HG02885 (cell line): ENCODE data around the gene KRTAP10-1.
"Not testable (repeated sequence)": the region's sequence is repeated elsewhere in the genome, so short reads cannot be mapped to it uniquely, and the experiment has no call there.

Experiments
- ATAC-seq: cut with Tn5 transposase; IDR thresholded peaks from one replicate; pipeline ENCODE4 v1.9.1; 2021; ENCODE audit warnings: mild to moderate bottlenecking; ENCODE audit not compliant: unreplicated experiment, poor library complexity

The KRTAP10-1 gene

DNA sequence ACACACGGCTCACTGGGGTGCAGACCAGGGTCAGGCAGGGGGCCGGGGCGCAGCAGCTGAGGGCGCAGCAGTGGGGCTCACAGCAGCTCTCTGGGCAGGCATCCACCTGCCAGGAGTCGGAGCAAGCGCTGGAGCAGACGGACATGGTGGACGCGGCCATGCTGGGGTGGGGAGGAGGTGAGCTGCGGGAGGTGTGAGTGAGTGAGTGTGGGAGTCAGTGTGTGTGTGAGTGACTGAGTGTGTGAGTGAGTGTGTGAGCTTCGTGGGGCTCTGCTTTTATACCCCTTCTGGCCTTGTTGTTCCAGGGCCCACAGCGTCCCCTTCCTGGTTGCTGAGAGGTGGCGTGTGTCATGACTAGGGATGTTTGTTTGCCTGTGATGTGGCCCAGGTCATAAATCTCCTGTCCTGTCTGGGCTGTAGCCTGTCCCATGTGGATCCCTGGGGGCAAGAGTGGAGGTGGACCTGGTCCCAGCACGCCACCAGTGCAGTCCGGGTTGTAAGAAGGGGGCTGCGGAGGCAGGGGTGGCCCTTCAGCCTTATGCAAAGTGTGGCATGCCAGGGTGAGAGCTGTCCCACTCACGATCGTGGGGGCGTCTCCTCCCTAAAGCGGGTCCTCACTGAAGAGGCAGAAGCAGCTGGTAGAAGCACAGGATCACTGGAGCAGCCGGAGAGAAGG, at the start of gene KRTAP10-1:
Gene KRTAP10-1, minus strand, starts transcription at position 205 of the 676 bp plus-strand sequence. Its CDS starts 45 bp downstream, at position 160.
- no peak for ATAC-seq

DNA sequence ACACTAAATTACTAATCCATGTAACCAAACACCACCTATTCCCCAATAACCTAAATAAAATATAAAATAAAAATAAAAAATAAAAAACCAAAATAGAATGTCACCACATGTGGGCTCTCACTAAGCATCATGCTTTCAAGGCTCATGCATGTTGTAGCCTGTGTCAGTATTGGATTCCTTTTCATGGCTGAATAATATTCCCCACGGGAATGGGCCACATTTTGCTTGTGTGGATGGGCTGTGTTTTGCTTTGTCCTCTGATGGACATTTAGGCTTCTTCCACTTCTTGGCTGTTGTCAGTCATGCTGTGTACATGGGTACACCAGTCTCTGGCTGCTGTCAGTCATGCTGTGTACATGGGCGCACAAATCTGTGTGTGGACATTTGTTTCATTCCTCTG, 49.1 kb upstream of the KRTAP10-1 start:
- no peak for ATAC-seq

GRCh38 chr21:44585892-44586291, 45.9 kb upstream of the KRTAP10-1 start:
- no peak for ATAC-seq

- no peak for ATAC-seq
These were observed 43.8 kb upstream of the KRTAP10-1 start for GRCh38 chr21:44583800-44584147.

- no peak for ATAC-seq
These were observed 43.2 kb upstream of the KRTAP10-1 start for GRCh38 chr21:44583089-44583799.

DNA sequence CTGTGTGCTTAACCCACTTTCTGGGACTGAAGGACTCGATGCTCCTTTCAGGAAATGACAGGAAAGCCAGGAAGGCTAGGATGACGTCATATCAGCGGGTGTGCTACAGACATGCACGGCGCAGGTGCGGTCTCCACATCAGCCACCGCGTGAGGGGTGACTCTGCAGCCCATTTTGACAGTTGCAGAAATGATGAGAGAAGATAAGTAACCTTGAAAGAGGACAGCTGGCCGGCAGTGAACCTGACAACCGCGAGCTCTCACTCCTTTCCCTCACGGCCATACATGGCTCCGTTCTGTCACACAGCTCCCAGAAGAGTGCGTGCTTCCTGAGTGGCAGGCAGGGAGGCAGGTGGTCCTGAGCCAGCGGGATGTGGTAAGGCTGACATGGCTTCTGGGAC, 42.1 kb upstream of the KRTAP10-1 start:
- no peak for ATAC-seq

DNA sequence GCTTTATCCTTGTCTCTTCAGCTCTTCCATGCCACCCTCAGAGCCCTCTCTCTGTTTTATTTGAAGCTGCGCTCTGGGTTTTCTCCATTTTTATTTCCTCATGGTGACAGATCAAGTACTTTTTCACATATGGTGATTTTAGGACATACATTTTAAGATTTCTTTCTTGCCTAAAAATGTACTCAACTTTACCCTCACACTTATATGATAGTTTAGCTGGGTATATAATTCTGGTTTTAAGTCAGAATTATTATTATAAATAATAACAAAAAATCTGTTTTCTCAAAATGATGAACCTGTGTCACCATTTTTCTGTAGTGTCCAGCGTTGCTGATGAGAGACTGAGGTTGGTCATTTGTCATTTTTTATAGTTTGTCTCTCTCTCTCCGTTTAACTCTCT, 41.2 kb upstream of the KRTAP10-1 start:
- no peak for ATAC-seq

GRCh38 chr21:44580231-44580821, 40.3 kb upstream of the KRTAP10-1 start, which contains the start of gene KRTAP10-5:
TSS of gene KRTAP10-5 (minus strand) at chr21:44580604. CDS start at chr21:44580578, 26 bp downstream.
- ATAC-seq, result not testable (repeated sequence)

DNA sequence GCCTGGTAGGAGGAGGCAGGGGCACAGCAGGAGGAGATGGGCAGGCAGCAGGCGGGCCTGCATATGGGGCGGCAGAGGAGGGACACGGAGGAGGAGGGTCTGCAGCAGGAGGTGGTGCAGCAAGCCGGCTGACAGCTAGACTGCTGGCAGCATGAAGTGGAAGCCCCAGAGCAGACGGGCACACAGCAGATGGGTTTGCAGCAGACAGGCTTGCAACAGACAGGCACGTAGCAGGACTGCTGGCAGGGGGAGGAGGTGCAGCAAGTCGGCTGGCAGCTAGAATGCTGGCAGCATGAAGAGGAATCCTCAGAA, 39.8 kb upstream of the KRTAP10-1 start:
- ATAC-seq, result no peak

DNA sequence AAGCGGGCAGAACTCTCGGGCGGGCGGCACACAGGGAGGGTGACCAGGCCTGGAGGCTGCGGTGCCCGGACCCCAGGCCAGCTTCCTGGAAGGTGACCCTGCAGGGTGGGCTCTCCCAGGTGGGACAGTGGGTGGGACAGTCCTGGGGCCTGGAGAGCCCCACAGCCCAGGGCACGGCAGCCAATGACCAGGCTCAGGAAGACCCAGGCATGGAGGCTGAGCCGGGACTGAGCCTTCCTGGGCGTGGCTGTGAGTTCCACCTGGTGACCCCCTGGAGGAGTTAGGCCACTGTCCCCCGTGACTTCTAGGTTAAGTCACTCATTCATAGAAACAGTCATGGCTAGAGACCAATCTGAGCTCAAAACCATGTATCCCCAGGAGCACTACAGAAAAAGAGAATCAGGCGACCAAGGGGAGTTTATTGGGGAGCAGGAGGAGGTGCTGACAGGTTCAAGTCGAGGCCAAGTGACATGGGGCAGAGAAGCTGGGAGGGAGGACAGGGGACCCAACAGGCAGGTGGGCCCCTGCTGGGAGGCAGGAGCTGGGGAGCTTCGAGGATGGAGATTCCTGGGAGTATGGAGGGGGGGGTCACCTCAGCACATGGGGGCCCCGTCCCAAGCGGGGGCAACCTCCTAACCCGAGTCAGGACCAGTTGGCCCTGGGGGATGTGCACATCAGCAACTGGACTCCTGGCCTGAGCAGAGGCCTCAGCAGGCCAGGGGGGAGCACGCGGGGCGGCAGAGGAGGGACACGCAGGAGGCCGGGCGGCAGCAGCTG, 39.2 kb upstream of the KRTAP10-1 start:
- no peak for ATAC-seq

- ATAC-seq, result no peak
These were observed 38.5 kb upstream of the KRTAP10-1 start for GRCh38 chr21:44578371-44579055.

GRCh38 chr21:44576025-44576420, 36.0 kb upstream of the KRTAP10-1 start:
- no peak for ATAC-seq

DNA sequence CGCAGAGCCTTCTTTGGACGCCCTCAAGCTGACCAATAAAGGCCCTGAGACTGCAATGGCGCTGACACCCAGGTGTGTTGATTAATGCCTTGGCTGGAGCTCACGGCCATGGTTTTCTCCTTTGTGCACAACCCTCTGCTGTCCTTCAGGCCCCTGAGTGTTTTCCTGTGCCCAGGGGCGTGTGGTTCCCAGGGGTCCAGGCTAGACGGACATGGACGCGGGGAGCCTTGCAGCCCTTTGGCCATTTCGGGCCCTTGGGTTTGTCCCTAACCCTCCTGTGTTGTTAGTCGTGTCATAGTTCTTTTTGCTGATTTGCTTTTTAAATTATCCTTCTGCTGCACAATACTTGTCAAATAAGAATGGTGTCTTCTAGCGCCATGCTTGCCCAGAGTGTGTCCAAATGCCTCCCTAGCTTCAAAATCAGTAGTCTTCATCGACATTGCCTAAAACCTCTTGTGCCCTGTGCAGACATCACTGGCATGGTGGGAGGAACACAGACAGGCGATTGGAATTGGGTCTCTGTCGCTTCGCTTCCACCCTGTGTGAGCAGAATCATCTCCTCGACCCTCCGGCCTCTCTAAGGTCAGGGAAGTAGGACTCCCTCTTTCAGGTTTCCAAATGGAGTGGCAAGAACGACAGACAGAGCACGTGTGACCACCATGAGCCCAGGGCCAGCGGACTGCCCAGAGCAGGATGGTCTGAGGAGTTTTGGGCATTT, 35.5 kb upstream of the KRTAP10-1 start:
- no peak for ATAC-seq

GRCh38 chr21:44574457-44575306, 34.7 kb upstream of the KRTAP10-1 start:
- no peak for ATAC-seq

- ATAC-seq, result not testable (repeated sequence)
These were observed 33.8 kb upstream of the KRTAP10-1 start, which contains the start of gene KRTAP10-4 for GRCh38 chr21:44573630-44574456. TSS of gene KRTAP10-4 (plus strand) at chr21:44573729. CDS start at chr21:44573759, 30 bp downstream.

DNA sequence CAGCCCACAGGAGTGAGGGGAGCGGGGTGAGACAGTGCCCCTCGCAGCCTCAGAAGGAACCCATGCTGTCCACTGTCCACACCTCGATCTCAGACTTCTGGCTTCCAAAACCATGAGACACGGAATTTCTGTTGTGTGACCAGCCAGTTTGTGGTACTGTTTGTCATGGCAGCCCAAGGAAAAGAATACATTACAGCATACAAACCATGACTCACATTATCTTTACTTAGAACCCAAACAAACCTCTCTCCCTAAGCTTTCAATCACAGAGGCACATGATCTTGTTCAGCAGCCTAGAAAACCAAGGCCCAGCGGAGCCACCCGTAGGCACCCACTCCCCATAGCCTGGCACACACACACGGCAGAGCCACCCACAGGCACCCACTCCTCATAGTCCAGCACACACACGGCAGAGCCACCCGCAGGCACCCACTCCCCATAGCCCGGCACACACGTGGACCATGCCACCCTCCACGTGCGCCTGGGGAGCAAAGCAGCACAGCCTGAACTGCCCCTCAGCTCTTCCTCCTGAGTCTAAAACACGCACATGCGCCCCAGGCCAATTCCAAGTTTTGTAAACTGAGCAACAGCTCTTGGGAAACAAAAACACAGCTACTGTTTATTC, 33.1 kb upstream of the KRTAP10-1 start:
- no peak for ATAC-seq
